ENCODE measurements around the gene ZNF296. TPM values are rescaled to one million over a fixed set of nuclear protein-coding genes. Genes with fewer than 3 reads are reported as not detected.
A peak's percentile ranks its signal among the peaks of the same experiment; 100 is the strongest.
"Not testable (repeated sequence)": the region's sequence is repeated elsewhere in the genome, so short reads cannot be mapped to it uniquely, and the experiment has no call there.

ZNF296 gene
- total and polyA plus RNA-seq, 2 experiments from 2014 or later, result 1.6 to 3.4 TPM

DNA sequence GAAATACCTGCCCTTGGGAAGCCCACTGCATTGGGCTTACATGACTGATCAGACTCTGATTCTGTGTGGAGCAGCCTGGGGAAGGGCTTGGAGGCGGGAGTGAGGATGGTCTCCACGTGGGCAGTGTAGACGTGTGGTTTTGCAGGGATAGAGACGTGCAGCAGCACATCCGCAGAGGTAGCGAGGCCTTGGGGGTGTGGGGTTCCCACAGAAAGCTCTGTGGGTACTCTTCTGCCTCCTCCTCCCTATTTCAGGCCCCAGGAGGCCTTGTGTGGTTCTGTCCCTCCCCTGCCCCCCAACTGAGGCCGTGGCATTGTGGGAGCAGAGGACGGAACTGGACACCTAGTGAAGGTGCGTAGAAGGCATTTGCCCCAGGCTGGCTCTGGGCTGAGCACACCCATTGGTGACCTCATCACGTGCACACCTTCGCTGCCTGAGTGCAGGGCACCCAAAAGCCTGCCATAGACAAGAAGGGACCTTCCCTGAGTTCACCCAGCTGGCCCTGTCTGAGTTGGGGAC is 45.6 kb upstream of the ZNF296 start:
- H3K4me3 ChIP-seq, result no peak overlapping the region
- peaks cover 9% of the 10 kb centered on the region for H3K4me1 ChIP-seq (ENCODE audit: low read depth)
- H3K9me3 ChIP-seq (ENCODE audit: low read depth), result no peaks in the 10 kb centered on the region
- H3K27me3 ChIP-seq, result no peaks in the 10 kb centered on the region
- TF ChIP-seq, protein P1, sequence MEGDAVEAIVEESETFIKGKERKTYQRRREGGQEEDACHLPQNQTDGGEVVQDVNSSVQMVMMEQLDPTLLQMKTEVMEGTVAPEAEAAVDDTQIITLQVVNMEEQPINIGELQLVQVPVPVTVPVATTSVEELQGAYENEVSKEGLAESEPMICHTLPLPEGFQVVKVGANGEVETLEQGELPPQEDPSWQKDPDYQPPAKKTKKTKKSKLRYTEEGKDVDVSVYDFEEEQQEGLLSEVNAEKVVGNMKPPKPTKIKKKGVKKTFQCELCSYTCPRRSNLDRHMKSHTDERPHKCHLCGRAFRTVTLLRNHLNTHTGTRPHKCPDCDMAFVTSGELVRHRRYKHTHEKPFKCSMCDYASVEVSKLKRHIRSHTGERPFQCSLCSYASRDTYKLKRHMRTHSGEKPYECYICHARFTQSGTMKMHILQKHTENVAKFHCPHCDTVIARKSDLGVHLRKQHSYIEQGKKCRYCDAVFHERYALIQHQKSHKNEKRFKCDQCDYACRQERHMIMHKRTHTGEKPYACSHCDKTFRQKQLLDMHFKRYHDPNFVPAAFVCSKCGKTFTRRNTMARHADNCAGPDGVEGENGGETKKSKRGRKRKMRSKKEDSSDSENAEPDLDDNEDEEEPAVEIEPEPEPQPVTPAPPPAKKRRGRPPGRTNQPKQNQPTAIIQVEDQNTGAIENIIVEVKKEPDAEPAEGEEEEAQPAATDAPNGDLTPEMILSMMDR (IDR thresholded peaks at IDR 0.05; ENCODE audit: low read depth, low read length), result no peak
- H3K27ac ChIP-seq, result no peak overlapping the region
- no peak for DNase-seq (ENCODE audit: low read depth in 1 of 2, low spot score in 1 of 2)
- H3K36me3 ChIP-seq, result no peaks in the 10 kb centered on the region

DNA sequence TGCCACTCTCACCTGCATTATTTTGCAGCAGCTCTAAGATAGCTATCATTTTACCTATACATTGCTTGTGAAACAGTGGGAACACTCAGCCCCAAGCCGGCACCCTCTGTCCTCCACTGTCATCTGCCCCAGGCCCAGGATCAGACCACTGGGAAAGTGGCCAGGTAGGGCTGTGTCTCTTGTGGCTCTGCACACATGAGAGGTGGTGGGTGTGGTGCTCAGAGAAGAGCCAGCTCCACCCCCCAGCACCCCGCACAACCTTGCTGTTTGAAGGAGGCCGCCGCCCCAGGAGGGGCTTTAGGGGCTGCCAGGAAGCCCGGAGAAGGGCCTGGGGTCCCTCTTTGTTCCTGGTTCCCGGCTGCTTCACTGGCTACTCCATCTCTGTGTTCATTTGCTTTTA is 43.3 kb upstream of the ZNF296 start:
- Histone ChIP-seq H3K27ac (no peak overlapping the region), H3K36me3 (no peaks in the 10 kb centered on the region), H3K4me1 (ENCODE audit: low read depth) (peaks cover 9% of the 10 kb centered on the region), H3K4me3 (no peak overlapping the region), H3K27me3 (no peaks in the 10 kb centered on the region), H3K9me3 (ENCODE audit: low read depth) (no peaks in the 10 kb centered on the region)
- TF ChIP-seq, protein P1 (IDR thresholded peaks at IDR 0.05; ENCODE audit: low read depth, low read length), result no peak
- DNase-seq (ENCODE audit: low read depth in 1 of 2, low spot score in 1 of 2), result no peak

DNA sequence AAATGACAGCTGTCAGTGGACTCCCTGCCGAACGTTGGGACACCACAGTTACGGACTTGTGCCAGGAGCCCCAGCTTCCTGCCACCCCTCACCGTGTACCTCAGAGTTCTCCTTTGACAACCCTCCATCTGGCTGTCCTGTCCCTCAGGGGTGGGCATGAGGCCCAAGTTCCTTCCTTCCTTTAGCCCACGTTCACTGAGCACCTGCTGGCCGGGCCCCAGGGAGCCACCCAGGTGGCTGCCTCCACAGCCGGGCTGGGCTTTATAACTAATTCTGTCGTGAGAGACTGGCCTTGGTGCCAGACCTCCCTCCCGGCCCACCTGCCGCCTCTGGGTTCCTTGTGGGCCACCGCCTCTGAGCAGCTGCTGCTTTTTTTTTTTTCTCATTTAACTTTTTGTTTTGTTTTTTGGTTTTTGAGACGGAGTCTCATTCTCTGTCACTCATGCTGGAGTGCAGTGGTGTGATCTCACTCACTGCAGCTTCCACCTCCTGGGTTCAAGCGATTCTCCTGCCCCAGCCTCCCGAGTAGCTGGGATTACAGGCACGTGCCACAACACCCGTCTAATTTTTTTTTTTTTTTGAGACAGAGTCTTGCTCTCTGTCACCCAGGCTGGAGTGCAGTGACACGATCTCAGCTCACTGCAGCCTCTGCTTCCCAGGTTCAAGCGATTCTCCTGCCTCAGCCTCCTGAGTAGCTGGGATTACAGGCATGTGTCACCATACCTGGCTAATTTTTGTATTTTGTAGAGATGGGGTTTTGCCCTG is 42.5 kb upstream of the ZNF296 start:
- not testable (repeated sequence) for H3K36me3 ChIP-seq; H3K9me3 ChIP-seq (ENCODE audit: low read depth); H3K27ac ChIP-seq; H3K27me3 ChIP-seq; H3K4me3 ChIP-seq; H3K4me1 ChIP-seq (ENCODE audit: low read depth); DNase-seq (ENCODE audit: low read depth in 1 of 2, low spot score in 1 of 2)

DNA sequence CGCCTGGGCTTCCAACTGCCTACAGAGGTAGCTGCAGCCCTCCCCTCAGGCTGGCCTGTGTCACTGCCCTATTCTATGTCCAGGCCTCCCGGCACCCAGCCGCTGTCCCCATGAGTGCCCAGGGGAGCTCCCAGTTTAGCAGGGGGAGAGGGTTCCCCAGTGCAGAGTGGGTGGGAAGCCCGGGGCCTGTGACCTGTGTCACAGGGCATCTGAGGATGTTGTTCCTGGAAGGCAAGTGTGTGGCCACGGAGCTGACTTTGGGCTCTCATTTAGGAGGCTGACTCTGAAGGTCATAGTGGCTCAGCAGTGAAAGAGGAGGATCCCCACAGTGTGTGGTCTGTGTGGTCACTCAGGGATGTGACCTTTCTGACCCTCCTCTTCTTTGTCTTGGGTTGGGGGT is 41.8 kb upstream of the ZNF296 start:
- Histone ChIP-seq H3K27me3 (no peaks in the 10 kb centered on the region), H3K4me3 (no peak overlapping the region), H3K36me3 (no peaks in the 10 kb centered on the region), H3K27ac (peak overlapping the region; percentile 67), H3K4me1 (ENCODE audit: low read depth) (peaks cover 9% of the 10 kb centered on the region), H3K9me3 (ENCODE audit: low read depth) (no peaks in the 10 kb centered on the region)
- DNase-seq (ENCODE audit: low read depth in 1 of 2, low spot score in 1 of 2), result no peak
- TF ChIP-seq, protein P1 (IDR thresholded peaks at IDR 0.05; ENCODE audit: low read depth, low read length), result no peak

DNA sequence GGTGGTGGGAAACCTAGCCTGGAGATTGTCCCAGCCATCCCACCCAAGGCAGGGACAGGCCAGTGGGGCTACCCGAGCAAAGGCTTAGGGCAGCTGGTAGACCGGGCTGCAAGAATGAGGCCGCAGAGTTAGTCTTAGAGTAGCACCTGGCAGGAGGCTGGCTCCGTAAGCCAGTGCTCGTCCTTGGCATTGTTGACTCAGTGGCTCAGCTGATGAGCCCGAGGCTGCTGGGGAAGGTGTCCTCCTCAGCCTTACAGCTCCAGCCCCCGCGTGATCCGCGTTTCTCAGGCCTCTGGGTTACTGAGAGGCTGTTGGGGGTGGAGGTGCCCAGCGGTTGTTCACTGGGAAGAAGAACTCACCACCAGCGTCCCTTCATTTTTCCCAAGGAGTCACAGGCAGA is 41.4 kb upstream of the ZNF296 start:
- H3K27ac ChIP-seq, result peak overlapping the region; percentile 67
- H3K4me3 ChIP-seq, result no peak overlapping the region
- H3K9me3 ChIP-seq (ENCODE audit: low read depth), result no peaks in the 10 kb centered on the region
- H3K27me3 ChIP-seq, result no peaks in the 10 kb centered on the region
- H3K4me1 ChIP-seq (ENCODE audit: low read depth), result peaks cover 9% of the 10 kb centered on the region
- TF ChIP-seq, protein P1 (IDR thresholded peaks at IDR 0.05; ENCODE audit: low read depth, low read length), result no peak
- DNase-seq (ENCODE audit: low read depth in 1 of 2, low spot score in 1 of 2), result no peak
- H3K36me3 ChIP-seq, result no peaks in the 10 kb centered on the region

DNA sequence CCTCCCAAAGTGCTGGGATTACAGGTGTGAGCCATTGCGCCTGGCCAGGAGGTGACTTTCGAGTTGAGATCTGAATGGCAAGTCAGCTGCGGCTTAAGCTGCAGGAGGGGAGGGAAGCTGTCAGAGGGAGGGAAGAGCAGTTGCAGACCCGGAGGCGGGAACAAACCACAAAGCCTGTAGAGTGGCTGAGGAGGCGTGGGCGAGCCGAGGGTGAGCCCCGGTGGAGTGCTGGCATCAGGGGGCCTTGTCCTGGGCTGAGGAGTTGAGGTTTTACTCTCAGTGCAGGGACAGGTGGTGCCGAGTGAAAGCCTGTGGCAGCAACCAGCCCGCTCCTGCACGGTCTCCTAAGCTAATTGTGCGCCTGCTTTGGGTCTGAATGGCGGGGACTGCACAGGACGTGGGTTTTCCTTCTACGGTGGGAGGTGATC is 40.9 kb upstream of the ZNF296 start:
- Histone ChIP-seq H3K4me3 (no peak overlapping the region), H3K36me3 (no peaks in the 10 kb centered on the region), H3K27me3 (no peaks in the 10 kb centered on the region), H3K9me3 (ENCODE audit: low read depth) (no peaks in the 10 kb centered on the region), H3K4me1 (ENCODE audit: low read depth) (peaks cover 9% of the 10 kb centered on the region), H3K27ac (peak overlapping the region; percentile 67)
- TF ChIP-seq, protein P1 (IDR thresholded peaks at IDR 0.05; ENCODE audit: low read depth, low read length), result no peak
- DNase-seq (ENCODE audit: low read depth in 1 of 2, low spot score in 1 of 2), result peak; percentile 22 to 67
